HG02763 (cell line): ENCODE data around the gene KLHL13.

ENCODE experiments used
- ATAC-seq: cut with Tn5 transposase; IDR thresholded peaks from one replicate; pipeline ENCODE4 v1.9.1; 2021; ENCODE audit warnings: mild to moderate bottlenecking, moderate library complexity; ENCODE audit not compliant: unreplicated experiment

The KLHL13 gene

GRCh38 chrX:117892469-117892868, 224.1 kb downstream of the KLHL13 start:
- ATAC-seq: no peak

GRCh38 chrX:117871796-117872195, 244.8 kb downstream of the KLHL13 start:
- no peak for ATAC-seq

- ATAC-seq: no peak
These were observed 256.1 kb downstream of the KLHL13 start for GRCh38 chrX:117860517-117860916.

GRCh38 chrX:117854806-117855205, 261.8 kb downstream of the KLHL13 start:
- ATAC-seq: no peak

DNA sequence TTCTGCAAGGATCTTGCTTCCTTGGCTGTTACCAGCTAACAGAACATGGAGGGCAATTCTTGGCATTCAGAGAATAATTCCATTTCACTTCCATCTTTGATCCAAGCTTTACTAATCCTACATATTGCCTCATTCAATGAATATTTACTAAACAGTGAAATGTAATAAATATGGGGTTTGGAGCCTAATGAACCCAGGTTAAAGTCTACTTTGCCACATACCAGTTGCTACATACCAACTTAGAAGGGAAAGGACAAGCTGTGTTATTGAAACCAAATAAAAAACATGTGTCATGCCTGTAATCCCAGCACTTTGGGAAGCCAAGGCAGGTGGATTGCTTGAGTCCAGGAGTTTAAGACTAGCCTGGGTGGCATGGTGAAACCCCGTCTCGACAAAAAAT, 265.6 kb downstream of the KLHL13 start:
- no peak for ATAC-seq
